Progenitor cell of endocrine pancreas (in vitro differentiated cells): Measurements from ENCODE around the gene SEMA3G. TPM values are rescaled to one million over a fixed set of nuclear protein-coding genes. Genes with fewer than 3 reads are reported as not detected.
A peak's percentile ranks its signal among the peaks of the same experiment; 100 is the strongest.

Experiments used
- DNase-seq: peaks from one replicate; pipeline ENCODE4 v3.0.0; 2021; ENCODE audit warnings: low spot score; ENCODE audit not compliant: unreplicated experiment
- H3K27ac Mint-ChIP-seq: 2 replicates; pipeline ENCODE4 v1.8.0; 2021; ENCODE audit warnings: mild to moderate bottlenecking, moderate library complexity, mixed read lengths
- H3K27me3 Mint-ChIP-seq: 2 replicates; pipeline ENCODE4 v1.8.0; 2021; ENCODE audit warnings: mixed read lengths
- H3K36me3 Mint-ChIP-seq: 2 replicates; pipeline ENCODE4 v1.8.0; 2022; ENCODE audit warnings: mixed read lengths; ENCODE audit not compliant: insufficient read depth
- H3K4me1 Mint-ChIP-seq: 2 replicates; pipeline ENCODE4 v1.8.0; 2021; ENCODE audit warnings: low read depth, mixed read lengths
- H3K4me3 Mint-ChIP-seq: 2 replicates; pipeline ENCODE4 v1.8.0; 2021; ENCODE audit warnings: low read depth, mild to moderate bottlenecking, moderate library complexity, mixed read lengths
- H3K9me3 Mint-ChIP-seq: 2 replicates; pipeline ENCODE4 v1.8.0; 2021; ENCODE audit warnings: low read depth, mixed read lengths
- CTCF ChIP-seq: fragments of 200-600 bp; sonication (generic); IDR thresholded peaks from one replicate; pipeline ENCODE4 v1.5.0; 2021; ENCODE audit warnings: antibody characterized with exemption, mild to moderate bottlenecking; ENCODE audit not compliant: unreplicated experiment
- total RNA-seq: library from RNA; stranded (reverse); gene quantifications from 2 replicates; pipeline ENCODE4 v1.2.1, GENCODE V29; 2021

SEMA3G gene
- total RNA-seq, 1 donor from 2014 or later: 0.79 TPM

DNA sequence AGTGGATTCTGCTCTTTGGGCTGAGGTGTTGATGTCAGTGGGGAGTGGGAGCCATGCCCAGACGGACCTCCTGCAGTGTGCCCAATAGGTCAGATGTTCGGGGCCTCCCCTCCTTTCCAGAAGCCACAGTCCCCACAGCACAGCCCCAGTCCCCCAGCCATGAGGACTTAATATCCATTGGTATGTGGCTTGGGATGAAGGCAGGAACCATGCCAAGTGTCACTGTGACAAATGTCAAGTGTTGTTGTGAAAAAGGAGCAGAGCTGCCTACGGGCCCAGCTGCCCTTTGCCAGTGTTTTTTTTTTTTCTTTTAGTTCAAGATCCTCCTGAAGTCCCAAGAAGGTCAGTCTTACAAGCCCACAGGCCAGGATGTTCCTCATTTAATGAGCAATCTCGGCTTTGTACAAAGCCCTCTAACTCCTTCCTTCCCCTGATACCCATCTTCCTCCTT is 12.2 kb downstream of the SEMA3G start:
- H3K4me1 Mint-ChIP-seq: peaks cover 4% of the 10 kb centered on the region
- H3K27me3 Mint-ChIP-seq: peaks cover 15% of the 10 kb centered on the region
- TF ChIP-seq CTCF: no peak
- H3K36me3 Mint-ChIP-seq: no peaks in the 10 kb centered on the region
- H3K27ac Mint-ChIP-seq: no peak overlapping the region
- no peak overlapping the region for H3K4me3 Mint-ChIP-seq
- H3K9me3 Mint-ChIP-seq: no peaks in the 10 kb centered on the region
- no peak for DNase-seq

DNA sequence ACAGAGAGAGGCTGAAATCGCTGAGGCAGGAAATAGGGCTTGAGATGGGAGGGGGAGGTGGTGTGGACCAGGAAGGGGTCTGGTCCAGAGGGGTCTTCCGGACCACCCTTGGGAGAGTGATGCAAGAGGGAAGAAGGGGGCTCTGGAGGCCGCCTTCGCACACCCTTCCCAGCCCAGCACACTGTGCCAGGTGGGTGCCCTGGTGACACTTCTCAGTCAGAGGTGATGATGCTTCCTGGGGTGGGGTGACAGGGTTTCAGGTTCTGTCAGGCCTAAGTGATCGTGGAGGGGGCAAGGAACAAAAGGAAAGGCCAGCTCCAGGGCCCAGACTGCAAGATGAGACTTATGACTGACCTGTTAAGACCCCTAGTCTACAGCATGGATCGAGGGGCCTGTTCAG is 12.7 kb downstream of the SEMA3G start:
- Mint-ChIP-seq H3K4me1 (peaks cover 4% of the 10 kb centered on the region), H3K36me3 (no peaks in the 10 kb centered on the region), H3K27me3 (peaks cover 15% of the 10 kb centered on the region), H3K27ac (no peak overlapping the region), H3K9me3 (no peaks in the 10 kb centered on the region), H3K4me3 (no peak overlapping the region)
- TF ChIP-seq CTCF: no peak
- no peak for DNase-seq

DNA sequence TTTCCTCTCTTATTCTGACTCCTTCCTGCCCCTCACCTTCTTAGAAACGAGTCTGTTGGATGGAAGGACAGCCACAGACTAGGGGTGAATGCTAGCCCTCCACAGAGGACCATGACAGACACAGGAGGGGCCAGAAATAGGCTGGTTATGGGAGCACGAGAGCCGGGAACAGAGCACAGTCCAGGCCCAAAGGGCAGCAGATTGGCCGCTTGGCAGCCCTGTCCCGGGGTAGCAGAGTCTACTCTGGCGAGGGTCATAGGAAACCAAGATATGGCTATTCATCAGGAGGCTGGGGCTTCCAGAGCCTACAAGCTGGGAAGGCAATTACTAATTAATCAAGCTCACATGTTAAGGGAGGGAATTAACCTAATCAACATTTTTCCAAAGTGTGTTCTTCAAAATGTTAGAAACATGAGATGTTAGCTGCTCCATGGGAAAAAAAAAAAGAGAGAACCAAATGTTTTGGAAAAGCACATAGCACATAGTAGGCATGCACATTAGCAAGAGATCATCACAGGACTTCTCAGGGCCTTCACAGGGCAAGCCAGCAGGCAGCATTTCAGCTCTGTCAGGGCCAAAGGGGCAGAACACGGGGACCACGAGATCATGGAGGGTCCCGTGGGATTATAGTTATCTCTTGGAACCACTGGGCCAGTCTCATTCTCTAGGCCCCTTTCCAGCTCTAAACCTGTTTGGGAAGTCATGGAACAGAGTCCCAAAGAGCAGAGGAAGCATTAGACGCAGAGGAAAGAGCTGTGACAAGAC is 13.3 kb downstream of the SEMA3G start:
- no peak overlapping the region for H3K4me3 Mint-ChIP-seq

DNA sequence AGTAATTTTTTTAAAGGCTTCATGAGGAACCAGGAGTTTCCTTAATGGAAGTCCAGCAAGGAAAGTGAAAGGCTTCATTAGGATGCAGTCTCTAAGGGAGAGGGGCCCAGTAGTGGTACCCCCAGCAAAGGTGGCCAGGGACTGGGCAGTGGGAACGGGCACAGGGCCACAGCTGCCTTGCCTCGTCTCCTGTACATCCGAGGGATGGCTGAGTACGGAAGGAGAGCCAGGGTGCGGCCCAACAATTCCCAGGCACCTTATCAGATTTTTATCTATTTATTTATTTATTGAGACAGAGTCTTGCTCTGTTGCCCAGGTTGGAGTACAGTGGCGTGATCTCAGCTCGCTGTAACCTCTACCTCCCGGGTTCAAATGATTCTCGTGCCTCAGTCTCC is 14.5 kb downstream of the SEMA3G start:
- Mint-ChIP-seq H3K9me3 (no peaks in the 10 kb centered on the region), H3K36me3 (no peaks in the 10 kb centered on the region), H3K4me1 (peaks cover 4% of the 10 kb centered on the region), H3K27ac (no peak overlapping the region), H3K4me3 (no peak overlapping the region), H3K27me3 (peaks cover 15% of the 10 kb centered on the region)
- no peak for DNase-seq
- TF ChIP-seq CTCF: no peak

More for the DNA sequence above, 13.3 kb downstream of the SEMA3G start:
- H3K4me1 Mint-ChIP-seq: peaks cover 4% of the 10 kb centered on the region
- H3K9me3 Mint-ChIP-seq: no peaks in the 10 kb centered on the region
- peaks cover 15% of the 10 kb centered on the region for H3K27me3 Mint-ChIP-seq
- TF ChIP-seq CTCF: no peak
- no peaks in the 10 kb centered on the region for H3K36me3 Mint-ChIP-seq
- DNase-seq: no peak
- H3K27ac Mint-ChIP-seq: peak overlapping the region; percentile 33

DNA sequence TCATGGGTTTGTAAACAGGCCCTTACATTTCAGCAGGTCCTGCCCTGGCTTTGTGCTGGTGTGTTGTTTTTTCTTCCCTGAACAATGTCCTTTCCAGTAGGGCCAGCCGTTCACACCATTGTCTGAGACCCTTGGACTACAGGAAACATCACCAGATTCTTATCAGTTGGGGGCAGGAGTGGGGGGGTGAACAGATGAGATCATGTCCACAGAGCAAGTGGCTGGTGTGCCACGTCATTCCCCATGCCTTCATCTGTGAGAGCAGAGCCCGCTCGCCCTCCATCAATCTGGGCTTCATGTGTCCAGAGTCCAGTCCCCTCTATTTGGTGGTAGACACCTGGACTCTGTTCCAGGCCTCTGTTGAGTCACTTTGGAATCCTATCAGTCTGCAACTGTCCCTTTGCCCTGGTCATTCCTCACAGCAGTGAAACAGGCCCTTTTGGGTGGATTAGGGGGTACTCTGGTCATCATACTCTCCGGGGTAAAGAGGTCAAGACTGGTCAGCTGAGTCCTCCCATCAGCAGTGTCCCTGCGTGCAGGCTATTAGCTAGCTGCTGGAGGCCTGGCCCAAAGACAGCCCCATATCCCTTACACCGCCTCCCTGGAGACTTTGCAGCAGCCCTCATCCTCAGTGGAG is 15.0 kb downstream of the SEMA3G start:
- Mint-ChIP-seq H3K27me3 (peaks cover 15% of the 10 kb centered on the region), H3K9me3 (no peaks in the 10 kb centered on the region), H3K27ac (no peak overlapping the region), H3K36me3 (no peaks in the 10 kb centered on the region), H3K4me3 (no peak overlapping the region), H3K4me1 (peaks cover 8% of the 10 kb centered on the region)
- no peak for DNase-seq
- no peak for TF ChIP-seq CTCF
